MM.1S (cell line): Measurements from ENCODE around the gene PPP1R26.

Experiments used
- DNase-seq: peaks from one replicate; pipeline ENCODE4 v3.0.0-alpha.2; 2015
- H2AFZ ChIP-seq: fragments of 300-600 bp; sonication (generic); 2 replicates; pipeline ENCODE4 v1.6.0; 2016; ENCODE audit warnings: antibody characterized with exemption, low read length
- H3F3A ChIP-seq: fragments of 300-600 bp; sonication (generic); 2 replicates; pipeline ENCODE4 v1.6.1; 2016; ENCODE audit warnings: mild to moderate bottlenecking, antibody characterized with exemption, low read length, moderate library complexity, mixed read lengths; ENCODE audit not compliant: insufficient read depth
- H3K27ac ChIP-seq: fragments of 300-600 bp; sonication (generic); 2 replicates; pipeline ENCODE4 v1.5.1; 2016; ENCODE audit warnings: mild to moderate bottlenecking, low read length
- H3K27me3 ChIP-seq: fragments of 300-600 bp; sonication (generic); replicated peaks from 2 replicates; pipeline ENCODE4 v1.6.0; 2016; ENCODE audit warnings: low read length; ENCODE audit not compliant: insufficient read depth
- H3K36me3 ChIP-seq: fragments of 300-600 bp; sonication (generic); replicated peaks from 2 replicates; pipeline ENCODE4 v1.6.1; 2016; ENCODE audit warnings: mild to moderate bottlenecking, low read length, mixed read lengths; ENCODE audit not compliant: insufficient read depth
- H3K4me1 ChIP-seq: fragments of 300-600 bp; sonication (generic); 2 replicates; pipeline ENCODE4 v1.6.1; 2016; ENCODE audit warnings: low read length, mixed read lengths
- H3K4me2 ChIP-seq: fragments of 300-600 bp; sonication (generic); 2 replicates; pipeline ENCODE4 v1.6.0; 2016; ENCODE audit warnings: low read depth, low read length
- H3K4me3 ChIP-seq: fragments of 300-600 bp; sonication (generic); 2 replicates; pipeline ENCODE4 v1.5.1; 2016; ENCODE audit warnings: low read length, mixed read lengths
- H3K79me2 ChIP-seq: fragments of 300-600 bp; sonication (generic); 2 replicates; pipeline ENCODE4 v1.6.1; 2016; ENCODE audit warnings: mixed run types, low read length, mixed read lengths
- H3K9ac ChIP-seq: fragments of 300-600 bp; sonication (generic); 2 replicates; pipeline ENCODE4 v1.6.1; 2016; ENCODE audit warnings: low read length, mixed read lengths
- H3K9me2 ChIP-seq: fragments of 300-600 bp; sonication (generic); replicated peaks from 2 replicates; pipeline ENCODE4 v1.6.1; 2016; ENCODE audit warnings: mild to moderate bottlenecking, low read length, mixed read lengths; ENCODE audit not compliant: insufficient read depth
- H3K9me3 ChIP-seq: fragments of 300-600 bp; sonication (generic); replicated peaks from 2 replicates; pipeline ENCODE4 v1.6.1; 2016; ENCODE audit warnings: mild to moderate bottlenecking, low read length, mixed read lengths; ENCODE audit not compliant: insufficient read depth
- H4K20me1 ChIP-seq: fragments of 300-600 bp; sonication (generic); 2 replicates; pipeline ENCODE4 v1.6.1; 2016; ENCODE audit warnings: mild to moderate bottlenecking, low read length, moderate library complexity, mixed read lengths; ENCODE audit not compliant: insufficient read depth
- CTCF ChIP-seq: fragments of 300-600 bp; sonication (generic); IDR thresholded peaks from 2 replicates; pipeline ENCODE4 v1.5.1; 2016; ENCODE audit warnings: antibody characterized with exemption, low read length, mixed read lengths
- EZH2 ChIP-seq: fragments of 300-600 bp; sonication (generic); optimal IDR thresholded peaks from 2 replicates; pipeline ENCODE3; 2017; ENCODE audit warnings: low read depth, mild to moderate bottlenecking, antibody characterized with exemption, low read length, mixed read lengths
- EZH2phosphoT487 ChIP-seq: fragments of 300-600 bp; sonication (generic); IDR thresholded peaks from 2 replicates; pipeline ENCODE4 v1.6.1; 2018; ENCODE audit warnings: antibody characterized with exemption, low read length

PPP1R26 gene

GRCh38 chr9:135523521-135524129 is 44.0 kb downstream of the PPP1R26 start:
- H3K4me2 ChIP-seq = no peak overlapping the region
- no peaks in the 10 kb centered on the region for H3K9me2 ChIP-seq
- no peak overlapping the region for H3K4me3 ChIP-seq
- H3K27ac ChIP-seq = no peak overlapping the region
- H3F3A ChIP-seq = no peaks in the 10 kb centered on the region
- H3K27me3 ChIP-seq = peaks cover 4% of the 10 kb centered on the region; the same call in 1 of the 2 replicates
- no peak overlapping the region for H2AFZ ChIP-seq
- DNase-seq = no peak
- H3K9ac ChIP-seq = no peak overlapping the region
- no peaks in the 10 kb centered on the region for H3K36me3 ChIP-seq
- no peaks in the 10 kb centered on the region for H3K9me3 ChIP-seq
- no peaks in the 10 kb centered on the region for H3K4me1 ChIP-seq
- no peak for TF ChIP-seq EZH2phosphoT487
- no peak for TF ChIP-seq EZH2
- no peak for TF ChIP-seq CTCF
- no peaks in the 10 kb centered on the region for H4K20me1 ChIP-seq
- no peaks in the 10 kb centered on the region for H3K79me2 ChIP-seq

- TF ChIP-seq EZH2 (no peak), CTCF (no peak), EZH2phosphoT487 (no peak)
- Histone ChIP-seq H3K9me2 (no peaks in the 10 kb centered on the region), H2AFZ (no peak overlapping the region), H3K4me3 (no peak overlapping the region), H4K20me1 (no peaks in the 10 kb centered on the region), H3K9me3 (no peaks in the 10 kb centered on the region; the same call in 1 of the 2 replicates), H3K9ac (no peak overlapping the region), H3K4me2 (no peak overlapping the region), H3F3A (no peaks in the 10 kb centered on the region), H3K4me1 (no peaks in the 10 kb centered on the region), H3K27ac (no peak overlapping the region), H3K36me3 (no peaks in the 10 kb centered on the region), H3K27me3 (peaks cover 3% of the 10 kb centered on the region; the same call in 1 of the 2 replicates), H3K79me2 (no peaks in the 10 kb centered on the region)
- DNase-seq = no peak
Measured at GRCh38 chr9:135524130-135524861, 44.7 kb downstream of the PPP1R26 start.

GRCh38 chr9:135525241-135526088 is 45.9 kb downstream of the PPP1R26 start:
- DNase-seq = no peak
- no peak for TF ChIP-seq EZH2
- no peak for TF ChIP-seq EZH2phosphoT487
- TF ChIP-seq CTCF = no peak
- Histone ChIP-seq H4K20me1 (no peaks in the 10 kb centered on the region), H3K27ac (no peak overlapping the region), H2AFZ (no peak overlapping the region), H3K4me3 (no peak overlapping the region), H3K9ac (no peak overlapping the region), H3F3A (no peaks in the 10 kb centered on the region), H3K4me1 (no peaks in the 10 kb centered on the region), H3K79me2 (no peaks in the 10 kb centered on the region), H3K36me3 (no peaks in the 10 kb centered on the region), H3K27me3 (no peaks in the 10 kb centered on the region; the same call in 1 of the 2 replicates), H3K9me3 (no peaks in the 10 kb centered on the region; the same call in 1 of the 2 replicates), H3K9me2 (no peaks in the 10 kb centered on the region), H3K4me2 (no peak overlapping the region)
